ENCODE measurements around the gene KLHL22. TPM values are rescaled to one million over a fixed set of nuclear protein-coding genes. Genes with fewer than 3 reads are reported as not detected.
"Not testable (repeated sequence)": the region's sequence is repeated elsewhere in the genome, so short reads cannot be mapped to it uniquely, and the experiment has no call there.

KLHL22 gene
- total and polyA plus RNA-seq, 5 experiments from 2014 or later = 16.1 to 71.9 (median 25.4) TPM

DNA sequence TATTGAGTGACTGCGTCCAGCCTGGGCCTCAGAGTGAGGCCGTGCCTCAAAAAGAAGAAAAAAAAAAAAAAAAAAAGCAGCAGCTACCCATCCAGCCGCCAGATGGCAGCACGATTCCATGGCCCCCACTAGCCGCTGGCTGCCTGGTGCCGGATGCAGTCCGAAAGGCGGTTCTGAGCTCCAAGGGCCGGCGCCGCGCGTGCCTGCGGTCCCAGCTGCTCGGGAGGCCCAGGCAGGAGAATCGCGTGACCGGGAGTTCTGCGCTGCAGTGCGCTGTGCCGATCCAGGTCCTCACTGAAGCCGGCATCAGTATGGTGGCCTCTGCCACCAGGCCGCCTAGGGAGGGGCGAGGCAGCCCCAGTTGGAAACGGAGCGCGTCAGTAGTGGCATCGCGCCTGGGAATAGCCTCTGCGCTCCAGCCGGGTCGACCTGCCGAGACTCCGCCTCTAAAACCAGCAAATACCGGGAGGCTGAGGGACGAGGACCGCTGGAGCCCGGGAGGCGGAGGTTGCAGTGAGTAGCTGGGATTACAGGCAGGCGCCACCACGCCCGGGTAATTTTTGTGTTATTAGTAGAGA is 77.3 kb downstream of the KLHL22 start:
- Mint-ChIP-seq H3K27me3 (no peaks in the 10 kb centered on the region), H3K4me1 (peaks cover 0 to 3% (median under 1%) of the 10 kb centered on the region in 4 donors), H3K4me3 (peak overlapping the region; percentile 50 to 80 (median 66)), H3K36me3 (no peaks in the 10 kb centered on the region), H3K27ac (peak overlapping the region in 3 of 10 donors; percentile 5 to 51 (median 51)), H3K9me3 (no peaks in the 10 kb centered on the region)
- ATAC-seq (peak; percentile 79 to 85), DNase-seq (peak; percentile 52 to 85 (median 70))
- POLR2A ChIA-PET = interaction anchor here (0.6 to 2.9 kb wide), 14 partner anchors 9 to 346 kb away, joined by 3 to 14 read pairs (median 5); partner anchors contain the start of genes KLHL22 and MED15

DNA sequence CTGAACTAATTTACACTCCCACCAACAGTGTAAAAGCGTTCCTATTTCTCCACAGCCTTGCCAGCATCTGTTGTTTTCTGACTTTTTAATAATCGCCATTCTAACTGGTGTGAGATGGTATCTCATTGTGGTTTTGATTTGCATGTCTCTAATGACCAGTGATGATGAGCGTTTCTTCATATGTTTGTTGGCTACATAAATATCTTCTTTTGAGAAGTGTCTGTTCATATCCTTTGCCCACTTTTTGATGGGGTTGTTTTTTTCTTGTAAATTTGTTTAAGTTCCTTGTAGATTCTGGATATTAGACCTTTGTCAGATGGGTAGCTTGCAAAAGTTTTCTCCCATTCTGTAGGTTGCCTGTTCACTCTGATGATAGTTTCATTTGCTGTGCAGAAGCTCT is 79.9 kb downstream of the KLHL22 start:
- H3K4me1 Mint-ChIP-seq, H3K9me3 Mint-ChIP-seq, POLR2A ChIA-PET, DNase-seq, H3K27me3 Mint-ChIP-seq, H3K36me3 Mint-ChIP-seq, H3K4me3 Mint-ChIP-seq, H3K27ac Mint-ChIP-seq, ATAC-seq: not testable (repeated sequence)

- DNase-seq, H3K4me1 Mint-ChIP-seq, ATAC-seq, H3K9me3 Mint-ChIP-seq, H3K27me3 Mint-ChIP-seq, H3K4me3 Mint-ChIP-seq, H3K36me3 Mint-ChIP-seq, POLR2A ChIA-PET: not testable (repeated sequence)
- H3K27ac Mint-ChIP-seq = peak overlapping the region in 2 of 10 donors; percentile 39 to 52
Measured at GRCh38 chr22:20415241-20415640, 80.4 kb downstream of the KLHL22 start.

GRCh38 chr22:20414450-20414849 is 81.1 kb downstream of the KLHL22 start:
- H3K4me1 Mint-ChIP-seq = peaks cover 0 to 3% (median 0%) of the 10 kb centered on the region in 4 donors
- no peak overlapping the region for H3K4me3 Mint-ChIP-seq
- H3K9me3 Mint-ChIP-seq = no peaks in the 10 kb centered on the region
- DNase-seq (no peak), ATAC-seq (no peak)
- H3K27ac Mint-ChIP-seq = no peak overlapping the region
- no peaks in the 10 kb centered on the region for H3K36me3 Mint-ChIP-seq
- POLR2A ChIA-PET = no interaction called here
- no peaks in the 10 kb centered on the region for H3K27me3 Mint-ChIP-seq

DNA sequence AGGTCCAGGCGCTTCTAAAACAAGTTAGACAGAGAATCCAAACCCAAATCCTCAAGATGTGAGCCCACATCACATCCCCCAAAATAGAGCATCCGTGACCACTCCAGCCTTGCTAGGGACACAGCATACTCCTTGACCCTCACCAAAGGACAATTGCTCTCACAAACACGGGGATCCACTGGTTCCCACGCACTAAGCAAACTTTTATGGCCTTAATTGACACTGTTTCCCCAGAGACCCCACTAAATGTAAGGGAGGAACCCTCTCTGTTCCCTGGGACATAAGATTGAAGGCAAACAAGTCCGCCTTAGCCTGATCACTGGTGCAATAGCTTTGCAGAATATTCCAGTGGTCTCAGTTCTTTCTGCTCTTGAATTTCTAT is 81.5 kb downstream of the KLHL22 start:
- DNase-seq (no peak), ATAC-seq (no peak)
- Mint-ChIP-seq H3K36me3 (no peaks in the 10 kb centered on the region), H3K9me3 (no peaks in the 10 kb centered on the region), H3K27me3 (no peaks in the 10 kb centered on the region), H3K4me3 (no peak overlapping the region), H3K27ac (no peak overlapping the region), H3K4me1 (peaks cover 0 to 3% (median 0%) of the 10 kb centered on the region in 4 donors)
- POLR2A ChIA-PET = no interaction called here

DNA sequence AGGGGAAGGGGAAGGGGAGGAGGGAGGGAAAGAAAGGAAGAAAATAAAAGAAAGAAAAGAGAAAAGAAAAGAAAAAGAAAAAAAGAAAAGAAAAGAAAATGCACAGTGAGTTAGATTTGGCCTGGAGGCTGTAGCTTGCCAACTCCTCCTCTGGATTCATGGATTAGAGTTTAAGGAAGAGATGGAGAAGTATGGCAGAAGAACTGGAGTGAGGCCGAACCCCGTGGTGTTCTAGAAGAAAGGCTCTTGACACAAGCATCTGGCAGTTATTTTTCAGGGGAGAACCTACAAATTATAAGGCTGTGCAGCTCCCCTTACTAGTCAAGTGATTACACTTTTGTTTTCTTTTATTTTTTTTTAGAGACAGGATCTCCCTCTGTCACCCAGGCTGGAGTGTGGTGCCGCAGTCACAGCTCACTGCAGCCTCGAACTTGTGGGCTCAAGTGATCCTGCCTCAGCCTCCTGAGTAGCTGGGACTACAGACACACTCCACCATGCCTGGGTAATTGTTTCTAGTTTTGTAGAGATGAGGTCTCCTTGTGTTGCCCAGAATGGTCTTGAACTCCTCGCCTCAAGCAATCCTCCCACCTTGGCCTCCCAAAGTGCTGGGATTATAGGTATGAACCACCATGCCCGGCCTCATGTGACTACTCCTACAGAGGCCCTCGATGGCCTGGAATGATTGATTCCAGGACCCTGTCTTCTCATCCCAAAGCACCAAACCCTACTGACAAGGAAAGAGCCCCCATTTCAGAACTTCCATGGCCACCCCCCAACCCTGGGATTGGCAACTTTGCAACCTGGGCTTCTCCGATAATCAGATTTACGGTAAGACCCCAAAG is 82.2 kb downstream of the KLHL22 start:
- Mint-ChIP-seq H3K36me3 (peaks cover 0 to under 1% (median 0%) of the 10 kb centered on the region in 3 donors), H3K4me3 (no peak overlapping the region), H3K9me3 (no peaks in the 10 kb centered on the region), H3K4me1 (peaks cover 0 to 3% (median 0%) of the 10 kb centered on the region in 4 donors), H3K27ac (no peak overlapping the region), H3K27me3 (no peaks in the 10 kb centered on the region)
- ATAC-seq = no peak
- DNase-seq = no peak
- POLR2A ChIA-PET = no interaction called here

DNA sequence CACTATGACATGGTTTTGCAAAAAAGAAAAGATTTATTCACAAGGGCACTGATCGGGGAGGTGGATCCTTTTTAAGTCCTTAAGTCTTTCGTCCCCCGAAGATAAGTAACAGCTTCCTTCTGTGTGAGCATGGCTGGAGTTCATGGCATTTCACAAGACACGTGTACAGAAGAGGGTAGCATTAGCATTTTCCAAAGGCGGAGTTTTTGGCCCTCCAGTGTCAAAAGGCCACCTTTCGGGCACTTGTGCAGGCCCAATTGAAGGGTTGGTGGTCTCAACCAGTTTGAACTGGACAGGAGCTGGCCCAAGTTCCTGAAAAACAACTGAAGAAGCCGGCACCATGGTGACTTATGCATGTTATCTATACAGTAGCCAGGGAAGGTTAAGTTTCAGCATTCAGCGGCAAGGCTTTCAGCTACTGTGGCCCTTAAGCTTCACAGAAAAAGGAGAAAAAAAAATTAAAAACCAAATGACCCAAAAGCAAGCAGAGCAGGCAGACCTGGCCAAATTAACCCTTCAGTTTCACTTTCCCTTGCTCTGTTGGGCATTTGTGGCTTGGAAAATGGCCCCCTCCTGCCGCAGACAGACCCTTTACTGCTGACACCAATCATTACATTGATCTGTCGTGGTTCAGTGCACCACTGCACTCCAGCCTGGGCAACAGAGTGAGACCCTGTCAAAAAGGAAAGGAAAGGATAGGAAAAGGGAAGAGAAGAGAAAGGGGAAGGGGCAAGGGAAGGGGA is 83.0 kb downstream of the KLHL22 start:
- peak overlapping the region in 3 of 10 donors; percentile 0 to 60 (median 2) for H3K27ac Mint-ChIP-seq
- H3K27me3 Mint-ChIP-seq = no peaks in the 10 kb centered on the region
- DNase-seq (no peak), ATAC-seq (no peak)
- POLR2A ChIA-PET = no interaction called here
- H3K4me3 Mint-ChIP-seq = no peak overlapping the region
- no peaks in the 10 kb centered on the region for H3K9me3 Mint-ChIP-seq
- no peaks in the 10 kb centered on the region for H3K4me1 Mint-ChIP-seq
- H3K36me3 Mint-ChIP-seq = peaks cover 0 to 4% (median 0%) of the 10 kb centered on the region in 3 donors

DNA sequence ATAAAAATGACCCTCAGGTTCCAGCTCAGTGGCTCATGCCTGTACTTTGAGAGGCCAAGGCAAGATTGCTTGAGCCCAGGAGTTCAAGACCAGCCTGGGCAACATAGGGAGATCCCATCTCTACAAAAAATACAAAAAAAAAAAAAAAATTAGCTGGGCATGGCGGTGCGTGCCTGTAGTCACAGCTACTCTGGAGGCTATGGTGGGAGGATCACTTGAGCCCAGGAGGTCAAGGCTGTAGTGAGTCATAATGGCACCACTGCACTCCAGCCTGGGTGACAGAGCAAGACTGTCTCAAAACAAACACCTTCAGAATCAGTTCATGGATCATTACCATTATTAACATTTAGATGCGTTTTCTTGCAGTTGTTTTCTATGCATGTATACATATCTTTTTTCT is 86.2 kb downstream of the KLHL22 start:
- not testable (repeated sequence) for H3K9me3 Mint-ChIP-seq, H3K4me1 Mint-ChIP-seq, H3K27me3 Mint-ChIP-seq, ATAC-seq, H3K4me3 Mint-ChIP-seq, DNase-seq
- POLR2A ChIA-PET = interaction anchor here (0.6 kb wide), 3 partner anchors 161 to 363 kb away, joined by 3 to 7 read pairs (median 5); no protein-coding TSS in a partner anchor
- peaks cover 0 to 27% (median 7%) of the 10 kb centered on the region in 3 donors for H3K36me3 Mint-ChIP-seq
- peak overlapping the region in 1 of 10 donors; percentile 45 for H3K27ac Mint-ChIP-seq

DNA sequence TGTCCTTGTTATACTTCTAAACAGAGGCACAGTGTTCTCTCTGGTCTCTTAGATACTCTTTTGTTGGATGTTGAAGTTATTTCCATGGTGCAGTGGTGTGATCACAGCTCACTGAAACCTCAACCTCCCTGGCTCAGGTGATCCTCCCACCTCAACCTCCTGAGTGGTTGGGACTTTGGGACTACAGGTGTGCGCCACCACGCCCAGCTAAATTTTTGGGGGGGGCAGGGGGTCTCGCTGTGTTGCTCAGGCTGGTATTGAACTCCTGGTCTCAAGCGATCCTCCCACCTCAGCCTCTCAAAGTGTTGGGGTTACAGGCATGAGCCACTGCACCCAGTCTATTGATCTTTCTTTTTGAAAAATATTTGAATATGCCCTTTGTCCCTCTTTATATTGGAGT is 86.7 kb downstream of the KLHL22 start:
- no peaks in the 10 kb centered on the region for H3K27me3 Mint-ChIP-seq
- POLR2A ChIA-PET = interaction anchor here (0.6 kb wide), 1 partner anchor 363 kb away, joined by 3 read pairs; no protein-coding TSS in a partner anchor
- DNase-seq (peak in 1 of 10 donors; percentile 5), ATAC-seq (no peak)
- peaks cover 0 to 4% (median 1%) of the 10 kb centered on the region in 4 donors for H3K4me1 Mint-ChIP-seq
- H3K36me3 Mint-ChIP-seq = peaks cover 0 to 31% (median 8%) of the 10 kb centered on the region in 3 donors
- no peak overlapping the region for H3K4me3 Mint-ChIP-seq
- H3K27ac Mint-ChIP-seq = peak overlapping the region in 3 of 10 donors; percentile 5 to 45 (median 37)
- H3K9me3 Mint-ChIP-seq = no peaks in the 10 kb centered on the region

- Mint-ChIP-seq H3K36me3 (peaks cover 0 to 40% (median 16%) of the 10 kb centered on the region in 3 donors), H3K27ac (peak overlapping the region in 1 of 10 donors; percentile 49), H3K4me3 (no peak overlapping the region), H3K4me1 (peaks cover 7 to 14% (median 9%) of the 10 kb centered on the region in 4 donors), H3K9me3 (no peaks in the 10 kb centered on the region), H3K27me3 (no peaks in the 10 kb centered on the region)
- ATAC-seq (no peak), DNase-seq (no peak)
- POLR2A ChIA-PET = no interaction called here
Measured at GRCh38 chr22:20407829-20408228, 87.8 kb downstream of the KLHL22 start.

DNA sequence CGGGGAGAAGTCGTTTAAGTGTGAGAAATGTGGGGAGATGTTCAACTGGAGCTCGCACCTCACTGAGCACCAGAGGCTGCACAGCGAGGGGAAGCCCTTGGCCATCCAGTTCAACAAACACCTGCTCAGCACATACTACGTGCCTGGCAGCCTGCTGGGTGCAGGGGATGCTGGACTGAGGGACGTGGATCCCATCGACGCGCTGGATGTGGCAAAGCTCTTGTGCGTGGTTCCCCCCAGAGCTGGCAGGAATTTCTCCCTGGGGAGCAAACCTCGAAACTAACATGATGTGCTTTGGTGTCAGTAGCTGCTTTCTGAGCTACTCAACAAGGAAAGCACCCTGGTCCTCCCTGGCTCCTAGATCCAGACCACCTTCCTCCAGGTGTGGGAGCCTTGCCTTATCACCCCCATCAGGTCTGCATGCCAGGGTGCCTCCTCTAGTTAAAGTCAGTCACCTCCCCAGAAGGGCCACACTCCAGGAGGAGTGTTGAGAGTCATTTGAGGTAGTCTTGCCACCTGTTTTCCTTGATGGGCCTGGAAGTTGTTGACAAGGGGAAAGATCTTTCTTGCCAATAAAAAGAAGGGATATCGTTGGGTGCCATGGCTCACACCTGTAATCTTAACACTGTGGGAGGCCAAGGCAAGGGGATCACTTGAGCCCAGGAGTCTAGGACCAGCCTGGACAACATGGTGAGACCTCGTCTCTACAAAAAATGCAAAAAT is 88.7 kb downstream of the KLHL22 start:
- Mint-ChIP-seq H3K4me1 (peaks cover 7 to 15% (median 10%) of the 10 kb centered on the region in 4 donors), H3K4me3 (no peak overlapping the region), H3K36me3 (peaks cover 0 to 45% (median 16%) of the 10 kb centered on the region in 3 donors), H3K9me3 (no peaks in the 10 kb centered on the region), H3K27me3 (no peaks in the 10 kb centered on the region), H3K27ac (peak overlapping the region in 1 of 10 donors; percentile 25)
- ATAC-seq = no peak
- POLR2A ChIA-PET = no interaction called here
- DNase-seq = no peak

All from naive thymus-derived CD8-positive, alpha-beta T cell (primary cell).